B cell (primary cell): ENCODE measurements around the gene NANS.

Experiments
- CTCF ChIP-seq: fragments of 200-600 bp; IDR thresholded peaks from one replicate; pipeline ENCODE4 v1.8.0; 2022; ENCODE audit warnings: antibody characterized with exemption, mild to moderate bottlenecking
- EZH2 ChIP-seq: IDR thresholded peaks from 2 replicates; pipeline ENCODE4 v1.6.1; 2012; ENCODE audit warnings: borderline replicate concordance, low read depth, mild to moderate bottlenecking, moderate library complexity, low read length; ENCODE audit not compliant: insufficient read depth, poor library complexity, severe bottlenecking

GRCh38 chr9:98130576-98131228 lies 74.2 kb downstream of the NANS start:
- TF ChIP-seq CTCF (no peak), EZH2 (no peak)
